D341Med (cell line): ENCODE data around the gene CCNB3.

ENCODE experiments used
- DNase-seq: peaks from one replicate; pipeline ENCODE4 v3.0.0; 2012; ENCODE audit warnings: low spot score

Gene CCNB3

GRCh38 chrX:50375481-50376267, 171.1 kb downstream of the CCNB3 start:
- no peak for DNase-seq

- DNase-seq: no peak
These were observed 177.3 kb downstream of the CCNB3 start for GRCh38 chrX:50381729-50382415.

GRCh38 chrX:50386520-50386919, 182.0 kb downstream of the CCNB3 start:
- no peak for DNase-seq

- DNase-seq: no peak
These were observed 189.3 kb downstream of the CCNB3 start for GRCh38 chrX:50393902-50394301.
